H1 (cell line): ENCODE data around the gene MRTFB. TPM values are rescaled to one million over a fixed set of nuclear protein-coding genes. Genes with fewer than 3 reads are reported as not detected.

Experiments used
- CBX5 ChIP-seq: fragments of 300-800, 300-1000 bp; sonication (generic); IDR thresholded peaks from 2 replicates; pipeline ENCODE4 v1.7.1; 2016; ENCODE audit warnings: antibody characterized with exemption, low read length, low read depth
- CEBPB ChIP-seq: IDR thresholded peaks from 2 replicates; pipeline ENCODE4 v1.6.1; 2012; ENCODE audit warnings: low read depth, low read length
- EP300 ChIP-seq, 2 experiments: IDR thresholded peaks; 1 replicate in 1 of 2; 2 replicates in 1 of 2; pipeline ENCODE4 v1.6.1; 2011 to 2012; ENCODE audit warnings: low read depth in 2 of 2, low read length in 2 of 2, mild to moderate bottlenecking in 2 of 2, borderline replicate concordance in 1 of 2, inconsistent platforms in 1 of 2, moderate library complexity in 1 of 2
- JUN ChIP-seq: IDR thresholded peaks from 2 replicates; pipeline ENCODE4 v1.6.1; 2011; ENCODE audit warnings: low read depth, mild to moderate bottlenecking, improper control_type of control experiment, low read length
- KDM1A ChIP-seq: fragments of 200-600, 300-600 bp; sonication (generic); IDR thresholded peaks from 2 replicates; pipeline ENCODE4 v1.7.1; 2016; ENCODE audit warnings: mild to moderate bottlenecking, low read length, borderline replicate concordance
- MAFK ChIP-seq: IDR thresholded peaks from 2 replicates; pipeline ENCODE4 v1.6.1; 2012; ENCODE audit warnings: low read depth, mild to moderate bottlenecking, improper control_type of control experiment, low read length
- POLR2A ChIP-seq, 2 experiments: IDR thresholded peaks; 1 replicate in 1 of 2; 2 replicates in 1 of 2; pipeline ENCODE4 v1.6.1; 2011; ENCODE audit warnings: low read depth in 2 of 2, low read length in 2 of 2, mild to moderate bottlenecking in 2 of 2; ENCODE audit errors: control extremely low read depth in 1 of 2
- RAD21 ChIP-seq, 2 experiments: IDR thresholded peaks in 1 of 2; conservative IDR thresholded peaks in 1 of 2; 2 replicates each; pipeline ENCODE4 v1.6.1; 2011; ENCODE audit warnings: low read depth in 2 of 2, low read length in 2 of 2, improper control_type of control experiment in 1 of 2, inconsistent platforms in 1 of 2, mild to moderate bottlenecking in 1 of 2, moderate library complexity in 1 of 2
- SIRT6 ChIP-seq: IDR thresholded peaks from one replicate; pipeline ENCODE4 v1.7.1; 2012; ENCODE audit warnings: low read length, inconsistent platforms
- polyA plus RNA-seq, 7 experiments: library from polyadenylated mRNA; depleted of rRNA in 3 of 7; stranded (reverse) in 5 of 7; unstranded in 2 of 7; fragments of >200 nt in 5 of 7; fragments of 200-250 nt in 2 of 7; gene quantifications; 1 replicate in 5 of 7; 2 replicates in 1 of 7; 4 replicates in 1 of 7; pipeline versions ENCODE4 v1.2.1 to v1.2.3, GENCODE V29; 2011 to 2013; ENCODE audit warnings: missing spikeins in 2 of 7, mixed read lengths in 2 of 7
- total RNA-seq: library from RNA; stranded (reverse); fragmentation: NEBNext Ultra II Directional; extraction: Animal tissue kit (Norgen Biotek cat#: 25700); gene quantifications from 2 replicates; pipeline ENCODE4 v1.2.1, GENCODE V29; 2021
- TF ChIP-seq, protein P1 (sequence below): fragments of 300-600 bp; sonication (generic); IDR thresholded peaks from 2 replicates; pipeline ENCODE4 v1.7.1; 2012; ENCODE audit warnings: low read length, moderate library complexity, mild to moderate bottlenecking, inconsistent platforms; ENCODE audit not compliant: insufficient replicate concordance
- TF ChIP-seq, protein P2 (sequence below): IDR thresholded peaks from 2 replicates; pipeline ENCODE4 v1.6.1; 2012; ENCODE audit warnings: inconsistent platforms

Gene MRTFB
- total and polyA plus RNA-seq, 2 of the 8 experiments (the other 6 are each of a cell fraction or from before 2014, with no cell fraction given), result 13.5 to 34.9 TPM

DNA sequence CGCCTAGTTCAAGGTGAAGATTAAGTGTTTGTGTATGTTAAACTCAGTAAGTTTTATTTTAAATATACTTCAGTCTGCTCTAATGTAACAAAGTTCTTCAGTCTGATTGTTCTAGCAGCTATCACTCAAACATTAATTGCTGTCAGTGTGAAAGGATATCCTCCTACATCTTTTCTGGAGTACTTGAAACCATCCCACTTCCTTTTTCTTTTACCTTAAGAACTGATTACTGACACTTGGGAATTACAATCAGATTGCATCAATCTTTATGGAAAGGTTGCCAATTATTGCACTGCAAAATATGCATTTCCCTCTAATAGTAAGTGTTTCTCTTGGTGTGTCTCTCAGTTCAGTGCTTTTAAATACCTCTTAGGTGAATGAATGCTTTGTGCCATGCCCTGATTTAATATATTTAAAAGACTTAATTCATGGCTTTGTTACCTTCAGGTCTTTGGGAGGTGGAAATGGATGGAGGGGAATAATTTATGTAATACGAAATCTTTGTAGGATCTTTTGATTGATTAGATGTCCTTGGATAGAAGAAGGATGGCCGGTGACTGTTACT lies 16.6 kb downstream of the MRTFB start (continued):
- TF ChIP-seq, protein P1, sequence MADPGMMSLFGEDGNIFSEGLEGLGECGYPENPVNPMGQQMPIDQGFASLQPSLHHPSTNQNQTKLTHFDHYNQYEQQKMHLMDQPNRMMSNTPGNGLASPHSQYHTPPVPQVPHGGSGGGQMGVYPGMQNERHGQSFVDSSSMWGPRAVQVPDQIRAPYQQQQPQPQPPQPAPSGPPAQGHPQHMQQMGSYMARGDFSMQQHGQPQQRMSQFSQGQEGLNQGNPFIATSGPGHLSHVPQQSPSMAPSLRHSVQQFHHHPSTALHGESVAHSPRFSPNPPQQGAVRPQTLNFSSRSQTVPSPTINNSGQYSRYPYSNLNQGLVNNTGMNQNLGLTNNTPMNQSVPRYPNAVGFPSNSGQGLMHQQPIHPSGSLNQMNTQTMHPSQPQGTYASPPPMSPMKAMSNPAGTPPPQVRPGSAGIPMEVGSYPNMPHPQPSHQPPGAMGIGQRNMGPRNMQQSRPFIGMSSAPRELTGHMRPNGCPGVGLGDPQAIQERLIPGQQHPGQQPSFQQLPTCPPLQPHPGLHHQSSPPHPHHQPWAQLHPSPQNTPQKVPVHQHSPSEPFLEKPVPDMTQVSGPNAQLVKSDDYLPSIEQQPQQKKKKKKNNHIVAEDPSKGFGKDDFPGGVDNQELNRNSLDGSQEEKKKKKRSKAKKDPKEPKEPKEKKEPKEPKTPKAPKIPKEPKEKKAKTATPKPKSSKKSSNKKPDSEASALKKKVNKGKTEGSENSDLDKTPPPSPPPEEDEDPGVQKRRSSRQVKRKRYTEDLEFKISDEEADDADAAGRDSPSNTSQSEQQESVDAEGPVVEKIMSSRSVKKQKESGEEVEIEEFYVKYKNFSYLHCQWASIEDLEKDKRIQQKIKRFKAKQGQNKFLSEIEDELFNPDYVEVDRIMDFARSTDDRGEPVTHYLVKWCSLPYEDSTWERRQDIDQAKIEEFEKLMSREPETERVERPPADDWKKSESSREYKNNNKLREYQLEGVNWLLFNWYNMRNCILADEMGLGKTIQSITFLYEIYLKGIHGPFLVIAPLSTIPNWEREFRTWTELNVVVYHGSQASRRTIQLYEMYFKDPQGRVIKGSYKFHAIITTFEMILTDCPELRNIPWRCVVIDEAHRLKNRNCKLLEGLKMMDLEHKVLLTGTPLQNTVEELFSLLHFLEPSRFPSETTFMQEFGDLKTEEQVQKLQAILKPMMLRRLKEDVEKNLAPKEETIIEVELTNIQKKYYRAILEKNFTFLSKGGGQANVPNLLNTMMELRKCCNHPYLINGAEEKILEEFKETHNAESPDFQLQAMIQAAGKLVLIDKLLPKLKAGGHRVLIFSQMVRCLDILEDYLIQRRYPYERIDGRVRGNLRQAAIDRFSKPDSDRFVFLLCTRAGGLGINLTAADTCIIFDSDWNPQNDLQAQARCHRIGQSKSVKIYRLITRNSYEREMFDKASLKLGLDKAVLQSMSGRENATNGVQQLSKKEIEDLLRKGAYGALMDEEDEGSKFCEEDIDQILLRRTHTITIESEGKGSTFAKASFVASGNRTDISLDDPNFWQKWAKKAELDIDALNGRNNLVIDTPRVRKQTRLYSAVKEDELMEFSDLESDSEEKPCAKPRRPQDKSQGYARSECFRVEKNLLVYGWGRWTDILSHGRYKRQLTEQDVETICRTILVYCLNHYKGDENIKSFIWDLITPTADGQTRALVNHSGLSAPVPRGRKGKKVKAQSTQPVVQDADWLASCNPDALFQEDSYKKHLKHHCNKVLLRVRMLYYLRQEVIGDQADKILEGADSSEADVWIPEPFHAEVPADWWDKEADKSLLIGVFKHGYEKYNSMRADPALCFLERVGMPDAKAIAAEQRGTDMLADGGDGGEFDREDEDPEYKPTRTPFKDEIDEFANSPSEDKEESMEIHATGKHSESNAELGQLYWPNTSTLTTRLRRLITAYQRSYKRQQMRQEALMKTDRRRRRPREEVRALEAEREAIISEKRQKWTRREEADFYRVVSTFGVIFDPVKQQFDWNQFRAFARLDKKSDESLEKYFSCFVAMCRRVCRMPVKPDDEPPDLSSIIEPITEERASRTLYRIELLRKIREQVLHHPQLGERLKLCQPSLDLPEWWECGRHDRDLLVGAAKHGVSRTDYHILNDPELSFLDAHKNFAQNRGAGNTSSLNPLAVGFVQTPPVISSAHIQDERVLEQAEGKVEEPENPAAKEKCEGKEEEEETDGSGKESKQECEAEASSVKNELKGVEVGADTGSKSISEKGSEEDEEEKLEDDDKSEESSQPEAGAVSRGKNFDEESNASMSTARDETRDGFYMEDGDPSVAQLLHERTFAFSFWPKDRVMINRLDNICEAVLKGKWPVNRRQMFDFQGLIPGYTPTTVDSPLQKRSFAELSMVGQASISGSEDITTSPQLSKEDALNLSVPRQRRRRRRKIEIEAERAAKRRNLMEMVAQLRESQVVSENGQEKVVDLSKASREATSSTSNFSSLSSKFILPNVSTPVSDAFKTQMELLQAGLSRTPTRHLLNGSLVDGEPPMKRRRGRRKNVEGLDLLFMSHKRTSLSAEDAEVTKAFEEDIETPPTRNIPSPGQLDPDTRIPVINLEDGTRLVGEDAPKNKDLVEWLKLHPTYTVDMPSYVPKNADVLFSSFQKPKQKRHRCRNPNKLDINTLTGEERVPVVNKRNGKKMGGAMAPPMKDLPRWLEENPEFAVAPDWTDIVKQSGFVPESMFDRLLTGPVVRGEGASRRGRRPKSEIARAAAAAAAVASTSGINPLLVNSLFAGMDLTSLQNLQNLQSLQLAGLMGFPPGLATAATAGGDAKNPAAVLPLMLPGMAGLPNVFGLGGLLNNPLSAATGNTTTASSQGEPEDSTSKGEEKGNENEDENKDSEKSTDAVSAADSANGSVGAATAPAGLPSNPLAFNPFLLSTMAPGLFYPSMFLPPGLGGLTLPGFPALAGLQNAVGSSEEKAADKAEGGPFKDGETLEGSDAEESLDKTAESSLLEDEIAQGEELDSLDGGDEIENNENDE, result no peak
- no peak for TF ChIP-seq SIRT6
- TF ChIP-seq POLR2A (IDR thresholded peaks at IDR 0.05; ENCODE audit: control extremely low read depth in 1 of 2, low read depth in 2 of 2, low read length in 2 of 2), result no peak
- TF ChIP-seq EP300 (IDR thresholded peaks at IDR 0.05; ENCODE audit: borderline replicate concordance in 1 of 2, low read depth in 2 of 2, low read length in 2 of 2), result no peak
- no peak for TF ChIP-seq JUN
- TF ChIP-seq, protein P2, sequence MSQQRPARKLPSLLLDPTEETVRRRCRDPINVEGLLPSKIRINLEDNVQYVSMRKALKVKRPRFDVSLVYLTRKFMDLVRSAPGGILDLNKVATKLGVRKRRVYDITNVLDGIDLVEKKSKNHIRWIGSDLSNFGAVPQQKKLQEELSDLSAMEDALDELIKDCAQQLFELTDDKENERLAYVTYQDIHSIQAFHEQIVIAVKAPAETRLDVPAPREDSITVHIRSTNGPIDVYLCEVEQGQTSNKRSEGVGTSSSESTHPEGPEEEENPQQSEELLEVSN, result no peak
- no peak for TF ChIP-seq CEBPB
- no peak for TF ChIP-seq CBX5
- no peak for TF ChIP-seq RAD21 (IDR thresholded peaks at IDR 0.05 in 1 of 2, conservative IDR thresholded peaks at IDR 0.05 in 1 of 2; ENCODE audit: low read depth in 2 of 2, low read length in 2 of 2)
- no peak for TF ChIP-seq KDM1A
- TF ChIP-seq MAFK, result no peak
